IMR-90 (cell line): ENCODE data around the gene INSR. TPM values are rescaled to one million over a fixed set of nuclear protein-coding genes. Genes with fewer than 3 reads are reported as not detected.

ENCODE experiments used
- ATAC-seq: fragments of 200-7000 bp; cut with Tn5 transposase; 2 replicates; pipeline ENCODE4 v1.9.1; 2020; ENCODE audit warnings: low read depth, mild to moderate bottlenecking, moderate library complexity
- BruUV-seq: library from RNA; stranded (reverse); fragments of 400-500 nt; replicated peaks from 2 replicates; lab custom pipeline; 2021; lab: Mats Ljungman, UMichigan
- CTCF ChIA-PET: fragments of 300-600 bp; formaldehyde crosslinking; extraction: SDS; loops from one replicate; lab custom pipeline; 2021; ENCODE audit warnings: antibody characterized with exemption; lab: Yijun Ruan, JAX
- POLR2A ChIA-PET: fragments of 300-600 bp; sonication (Branson Sonifier 250); formaldehyde crosslinking; loops from one replicate; lab custom pipeline; 2022; ENCODE audit warnings: antibody characterized with exemption; ENCODE audit not compliant: unreplicated experiment; lab: Charles Lee
- DNase-seq: peaks from one replicate; pipeline ENCODE4 v3.0.0; 2013
- H2AFZ ChIP-seq: replicated peaks from 2 replicates; pipeline ENCODE3; 2013; ENCODE audit warnings: low read length, mild to moderate bottlenecking; ENCODE audit not compliant: poor library complexity
- H2AK5ac ChIP-seq: 2 replicates; pipeline ENCODE4 v1.6.1; 2013; ENCODE audit warnings: low read depth, low read length, inconsistent platforms
- H2AK9ac ChIP-seq: replicated peaks from 2 replicates; pipeline ENCODE3; 2013; ENCODE audit warnings: mild to moderate bottlenecking, low read depth, low read length, moderate library complexity; ENCODE audit not compliant: poor library complexity
- H2BK120ac ChIP-seq: 2 replicates; pipeline ENCODE4 v1.6.1; 2013; ENCODE audit warnings: low read depth, low read length, inconsistent platforms
- H2BK15ac ChIP-seq: 3 replicates; pipeline ENCODE4 v1.6.1; 2013; ENCODE audit warnings: low read depth, low read length, inconsistent platforms
- H2BK20ac ChIP-seq: 2 replicates; pipeline ENCODE4 v1.6.1; 2013; ENCODE audit warnings: low read depth, mild to moderate bottlenecking, inconsistent platforms, low read length, moderate library complexity
- H2BK5ac ChIP-seq: 2 replicates; pipeline ENCODE4 v1.6.1; 2013; ENCODE audit warnings: mild to moderate bottlenecking, low read depth, low read length, inconsistent platforms; ENCODE audit not compliant: poor library complexity, severe bottlenecking
- H3K14ac ChIP-seq: replicated peaks from 2 replicates; pipeline ENCODE4 v1.6.1; 2013; ENCODE audit warnings: low read depth, low read length, inconsistent platforms
- H3K18ac ChIP-seq: 2 replicates; pipeline ENCODE4 v1.6.1; 2013; ENCODE audit warnings: low read depth, low read length, control low read depth
- H3K23ac ChIP-seq: 2 replicates; pipeline ENCODE4 v1.6.1; 2013; ENCODE audit warnings: low read depth, low read length, inconsistent platforms
- H3K27ac ChIP-seq: 2 replicates; pipeline ENCODE4 v1.5.1; 2013; ENCODE audit warnings: mild to moderate bottlenecking, control low read depth, low read length; ENCODE audit not compliant: insufficient read depth
- H3K27me3 ChIP-seq: 2 replicates; pipeline ENCODE4 v1.6.1; 2013; ENCODE audit warnings: low read length; ENCODE audit not compliant: control insufficient read depth, insufficient read depth
- H3K36me3 ChIP-seq: 2 replicates; pipeline ENCODE4 v1.6.1; 2013; ENCODE audit warnings: low read length, mixed read lengths; ENCODE audit not compliant: control insufficient read depth, insufficient read depth
- H3K4ac ChIP-seq: 2 replicates; pipeline ENCODE4 v1.6.1; 2013; ENCODE audit warnings: low read depth, low read length, inconsistent platforms
- H3K4me1 ChIP-seq: 2 replicates; pipeline ENCODE4 v1.6.1; 2013; ENCODE audit warnings: low read length, mixed read lengths; ENCODE audit not compliant: control insufficient read depth, insufficient read depth
- H3K4me2 ChIP-seq: 2 replicates; pipeline ENCODE4 v1.6.1; 2013; ENCODE audit warnings: low read depth, mild to moderate bottlenecking, control low read depth, low read length, moderate library complexity
- H3K4me3 ChIP-seq: 2 replicates; pipeline ENCODE4 v1.5.1; 2013; ENCODE audit warnings: low read depth, mild to moderate bottlenecking, control low read depth, low read length, moderate library complexity; ENCODE audit not compliant: insufficient read depth
- H3K56ac ChIP-seq: 2 replicates; pipeline ENCODE4 v1.6.1; 2013; ENCODE audit warnings: low read length, inconsistent platforms; ENCODE audit not compliant: insufficient read depth; ENCODE audit errors: extremely low read depth
- H3K79me1 ChIP-seq, 2 experiments: 2 replicates each; pipeline ENCODE4 v1.6.1; 2013; ENCODE audit warnings: low read length in 2 of 2, inconsistent platforms in 1 of 2, low read depth in 1 of 2
- H3K9ac ChIP-seq: 2 replicates; pipeline ENCODE4 v1.6.1; 2013; ENCODE audit warnings: low read depth, low read length, control low read depth
- H3K9me1 ChIP-seq: 2 replicates; pipeline ENCODE4 v1.6.1; 2013; ENCODE audit warnings: low read length, inconsistent platforms; ENCODE audit not compliant: insufficient read depth
- H3K9me3 ChIP-seq: 2 replicates; pipeline ENCODE4 v1.6.1; 2013; ENCODE audit warnings: low read length; ENCODE audit not compliant: control insufficient read depth, insufficient read depth
- H4K20me1 ChIP-seq: 2 replicates; pipeline ENCODE4 v1.6.1; 2013; ENCODE audit warnings: low read length, inconsistent platforms; ENCODE audit not compliant: insufficient read depth
- H4K5ac ChIP-seq: 2 replicates; pipeline ENCODE4 v1.6.1; 2013; ENCODE audit warnings: mild to moderate bottlenecking, low read depth, low read length, control low read depth
- H4K8ac ChIP-seq, 2 experiments: 2 replicates each; pipeline ENCODE4 v1.6.1; 2013; ENCODE audit warnings: low read depth in 2 of 2, low read length in 2 of 2, control low read depth in 1 of 2, inconsistent platforms in 1 of 2
- H4K91ac ChIP-seq: 2 replicates; pipeline ENCODE4 v1.6.1; 2013; ENCODE audit warnings: low read depth, low read length, inconsistent platforms; ENCODE audit not compliant: insufficient read depth
- BHLHE40 ChIP-seq: fragments of 150-350 bp; IDR thresholded peaks from 2 replicates; pipeline ENCODE4 v1.6.1; 2016; ENCODE audit warnings: mild to moderate bottlenecking, low read depth, low read length
- CEBPB ChIP-seq: IDR thresholded peaks from 2 replicates; pipeline ENCODE4 v1.6.1; 2012; ENCODE audit warnings: low read depth, low read length, improper control_type of control experiment
- CHD1 ChIP-seq: IDR thresholded peaks from 2 replicates; pipeline ENCODE4 v1.6.1; 2012; ENCODE audit warnings: low read depth, low read length, improper control_type of control experiment
- CTCF ChIP-seq: conservative IDR thresholded peaks from 2 replicates; pipeline ENCODE4 v1.5.1; 2012; ENCODE audit warnings: mild to moderate bottlenecking, low read depth, low read length, improper control_type of control experiment
- ELK1 ChIP-seq: fragments of 150-350 bp; IDR thresholded peaks from 2 replicates; pipeline ENCODE4 v1.6.1; 2016; ENCODE audit warnings: low read depth, mild to moderate bottlenecking, low read length, moderate library complexity, borderline replicate concordance
- FOS ChIP-seq: fragments of 150-350 bp; IDR thresholded peaks from 2 replicates; pipeline ENCODE4 v1.6.1; 2016; ENCODE audit warnings: low read depth, low read length
- MAFK ChIP-seq: IDR thresholded peaks from 2 replicates; pipeline ENCODE4 v1.6.1; 2012; ENCODE audit warnings: low read depth, low read length, improper control_type of control experiment
- MXI1 ChIP-seq: IDR thresholded peaks from 2 replicates; pipeline ENCODE4 v1.6.1; 2012; ENCODE audit warnings: low read depth, mild to moderate bottlenecking, low read length, moderate library complexity, borderline replicate concordance
- NFE2L2 ChIP-seq: fragments of 150-350 bp; IDR thresholded peaks from 2 replicates; pipeline ENCODE4 v1.6.1; 2016; ENCODE audit warnings: low read depth, mild to moderate bottlenecking, low read length
- POLR2A ChIP-seq: IDR thresholded peaks from 2 replicates; pipeline ENCODE4 v1.6.1; 2012; ENCODE audit warnings: mild to moderate bottlenecking, low read depth, low read length
- RAD21 ChIP-seq: IDR thresholded peaks from 2 replicates; pipeline ENCODE4 v1.6.1; 2012; ENCODE audit warnings: low read length, improper control_type of control experiment
- RCOR1 ChIP-seq: IDR thresholded peaks from 2 replicates; pipeline ENCODE4 v1.6.1; 2012; ENCODE audit warnings: mild to moderate bottlenecking, low read length, improper control_type of control experiment; ENCODE audit not compliant: insufficient replicate concordance
- RFX5 ChIP-seq: IDR thresholded peaks from 2 replicates; pipeline ENCODE4 v1.8.0; 2012; ENCODE audit warnings: low read depth, mild to moderate bottlenecking, low read length, moderate library complexity
- SMC3 ChIP-seq: fragments of 150-350 bp; IDR thresholded peaks from 2 replicates; pipeline ENCODE4 v1.6.1; 2016; ENCODE audit warnings: low read depth, mild to moderate bottlenecking, antibody characterized with exemption, low read length, moderate library complexity
- USF2 ChIP-seq: fragments of 150-350 bp; IDR thresholded peaks from 2 replicates; pipeline ENCODE4 v1.6.1; 2017; ENCODE audit warnings: mild to moderate bottlenecking, antibody characterized with exemption, low read length, low read depth
- WGBS, 2 experiments: methylation state at CpG; one replicate each; pipeline versions ENCODE4 v1.1.5 to v1.1.7; 2013; ENCODE audit warnings: missing lambda C conversion rate in 2 of 2; ENCODE audit not compliant: insufficient read length in 1 of 2; ENCODE audit errors: extremely low coverage in 2 of 2; 5-methylcytosine and 5-hydroxymethylcytosine counted together
- dilution Hi-C: fragments of 300-500 bp; cut with HindIII; formaldehyde crosslinking; loops from one replicate; pipeline ENCODE4 v1.14.3; 2018; ENCODE audit warnings: low sequenced_read_pairs; ENCODE audit not compliant: unreplicated experiment
- in situ Hi-C: fragments of 300-500 bp; cut with MboI; formaldehyde crosslinking; loops from 3 replicates; pipeline ENCODE4 v1.14.3; 2019; ENCODE audit warnings: low sequenced_read_pairs, inconsistent platforms, mixed read lengths
- intact Hi-C: fragments of 100-400 bp; cut with micrococcal nuclease; formaldehyde crosslinking; loops from 2 replicates; pipeline ENCODE4 v1.10.0; 2022
- polyA plus RNA-seq, 3 experiments: library from polyadenylated mRNA; depleted of rRNA; stranded (reverse); fragments of >200 nt; gene quantifications; 2 replicates each; pipeline ENCODE4 v1.2.3, GENCODE V29; 2012; ENCODE audit warnings: low replicate concordance in 1 of 3
- total RNA-seq: library from RNA; depleted of rRNA; stranded (reverse); fragments of >200 nt; gene quantifications from 2 replicates; pipeline ENCODE4 v1.2.3, GENCODE V29; 2012

Gene INSR
- total and polyA plus RNA-seq, 2 of the 4 experiments (the other 2 are of a cell fraction) = 2.8 to 7.9 TPM

- TF ChIP-seq MXI1 = no peak
- TF ChIP-seq RAD21 = no peak
- TF ChIP-seq MAFK = no peak
- TF ChIP-seq POLR2A = no peak
- no peak for TF ChIP-seq NFE2L2
- no peak for TF ChIP-seq BHLHE40
- no peak; the same call in 1 of the 2 replicates for TF ChIP-seq CEBPB
Measured at GRCh38 chr19:7196763-7197118, 97.5 kb downstream of the INSR start (continued).

- BruUV-seq = no TSS peak
Measured at GRCh38 chr19:7195046-7195445, 99.2 kb downstream of the INSR start.

More at GRCh38 chr19:7195046-7195445, 99.2 kb downstream of the INSR start:
- no peaks in the 10 kb centered on the region for H3K36me3 ChIP-seq
- ATAC-seq = no peak
- dilution Hi-C loops = no loop called here
- H3K4me1 ChIP-seq = no peaks in the 10 kb centered on the region
- no peaks in the 10 kb centered on the region for H3K9me3 ChIP-seq
- no peak for TF ChIP-seq FOS
- no peak for TF ChIP-seq CTCF
- TF ChIP-seq BHLHE40 = no peak
- TF ChIP-seq RFX5 = no peak
- no peak for TF ChIP-seq SMC3
- no peak for TF ChIP-seq ELK1
- no peak for TF ChIP-seq RAD21
- TF ChIP-seq NFE2L2 = no peak
- TF ChIP-seq MXI1 = no peak
- no peak for TF ChIP-seq CEBPB
- TF ChIP-seq CHD1 = no peak
- no peak for TF ChIP-seq USF2
- TF ChIP-seq RCOR1 = no peak
- H3K27ac ChIP-seq = no peak overlapping the region
- H2AK9ac ChIP-seq = no peak overlapping the region
- 0 out of 2 replicates have a peak, but pooled peaks cover 3% of the 10 kb centered on the region for H3K27me3 ChIP-seq
- H3K4me3 ChIP-seq = no peak overlapping the region
- no peak for DNase-seq
- H4K20me1 ChIP-seq = no peaks in the 10 kb centered on the region
- H4K8ac ChIP-seq = no peak overlapping the region
- H3K4me2 ChIP-seq = no peak overlapping the region
- no peak overlapping the region for H2BK20ac ChIP-seq
- no peak overlapping the region for H2BK5ac ChIP-seq
- H3K18ac ChIP-seq = no peak overlapping the region
- no peak overlapping the region for H2AFZ ChIP-seq
- CTCF ChIA-PET = no interaction called here
- no peak overlapping the region for H2BK120ac ChIP-seq
- no peak overlapping the region for H4K5ac ChIP-seq
- H3K9me1 ChIP-seq = no peaks in the 10 kb centered on the region; the same call in 1 of the 2 replicates
- H3K56ac ChIP-seq = no peak overlapping the region
- H4K91ac ChIP-seq = no peak overlapping the region
- no peak overlapping the region for H2BK15ac ChIP-seq
- intact Hi-C loops = loop anchor here (5.0 kb wide), 1 partner anchor 48 kb away; no protein-coding TSS in a partner anchor
- no peaks in the 10 kb centered on the region; a peak in 1 of 4 replicates for H3K79me1 ChIP-seq
- H2AK5ac ChIP-seq = no peak overlapping the region
- POLR2A ChIA-PET = no interaction called here
- no peak overlapping the region for H3K14ac ChIP-seq
- H3K9ac ChIP-seq = no peak overlapping the region
- in situ Hi-C loops = loop anchor here (5.0 kb wide), 1 partner anchor 97 kb away; the partner anchor contains the start of gene INSR
- no peak overlapping the region for H3K4ac ChIP-seq
- no CpG with 5 or more reads among the region's 5 CpGs for WGBS, 2 experiments
- no peak overlapping the region for H3K23ac ChIP-seq
